ENCODE data around the gene KAT8. TPM values are rescaled to one million over a fixed set of nuclear protein-coding genes. Genes with fewer than 3 reads are reported as not detected.
A peak's percentile ranks its signal among the peaks of the same experiment; 100 is the strongest.

Gene KAT8
- total RNA-seq, 2 donors from 2014 or later: 55.7 to 66.4 TPM

DNA sequence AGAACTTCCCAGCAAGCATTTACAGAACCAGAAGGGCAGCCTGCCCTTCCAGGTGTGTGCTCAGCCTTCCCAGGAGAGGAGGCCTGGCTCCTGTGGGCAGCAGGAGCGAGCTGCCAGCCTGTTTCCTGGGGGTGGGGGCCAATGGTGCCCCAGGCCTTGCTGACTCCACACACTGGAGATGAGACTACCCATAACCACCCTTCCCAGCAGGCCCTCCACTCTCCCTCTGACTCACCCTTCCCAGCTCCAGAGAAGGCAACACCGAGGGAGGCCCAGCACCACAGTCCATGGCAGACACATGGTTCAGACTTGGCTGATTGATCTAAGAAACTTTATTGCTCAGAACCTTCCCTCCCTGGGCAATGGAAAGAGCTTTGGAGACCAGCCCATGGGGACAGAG is 26.9 kb upstream of the KAT8 start:
- intact Hi-C loops (cut with DNase I): no loop called here
- H3K27me3 ChIP-seq: no peaks in the 10 kb centered on the region
- no peak overlapping the region for H3K4me3 ChIP-seq
- H3K9me3 ChIP-seq: no peaks in the 10 kb centered on the region
- 87 to 100% methylated on average over 1 to 2 of the region's 2 CpGs for WGBS, 2 donors
- ATAC-seq (no peak), DNase-seq (no peak)
- H3K4me1 ChIP-seq: peaks cover 20% of the 10 kb centered on the region
- H3K36me3 ChIP-seq (replicated peaks in 1 of 2; ENCODE audit: insufficient read depth in 1 of 2, low read depth in 2 of 2): peaks cover 0 to 2% of the 10 kb centered on the region in 2 donors
- H3K27ac ChIP-seq: no peak overlapping the region
- TF ChIP-seq POLR2A (IDR thresholded peaks at IDR 0.05) (no peak), CTCF (IDR thresholded peaks at IDR 0.05) (no peak)

DNA sequence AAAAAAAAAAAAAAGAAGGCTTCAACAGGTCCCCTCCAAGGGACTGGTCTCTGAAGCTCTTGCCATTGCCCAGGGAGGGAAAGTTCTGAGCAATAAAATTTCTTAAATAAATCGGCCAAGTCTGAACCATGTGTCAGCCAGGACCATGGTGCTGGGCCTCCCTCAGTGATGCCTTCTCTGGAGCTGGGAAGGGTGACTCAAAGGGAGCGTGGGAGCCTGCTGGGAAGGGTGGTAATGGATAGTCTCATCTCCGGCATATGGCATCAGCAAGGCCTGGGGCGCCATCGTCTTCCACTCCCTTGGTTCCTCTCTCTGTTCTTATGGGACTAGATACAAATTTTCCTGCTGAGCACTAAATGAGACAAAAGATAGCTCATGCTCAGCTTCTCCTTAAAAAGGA is 25.1 kb upstream of the KAT8 start:
- no peak for DNase-seq
- ATAC-seq: no peak
- H3K4me3 ChIP-seq: no peak overlapping the region
- 87 to 96% methylated on average over 5 of the region's 5 CpGs for WGBS, 2 donors
- peaks cover 0 to 2% of the 10 kb centered on the region in 2 donors for H3K36me3 ChIP-seq (replicated peaks in 1 of 2; ENCODE audit: insufficient read depth in 1 of 2, low read depth in 2 of 2)
- intact Hi-C loops (cut with DNase I): no loop called here
- H3K4me1 ChIP-seq: peaks cover 24% of the 10 kb centered on the region
- TF ChIP-seq POLR2A (IDR thresholded peaks at IDR 0.05) (no peak), CTCF (IDR thresholded peaks at IDR 0.05) (no peak)
- no peaks in the 10 kb centered on the region for H3K27me3 ChIP-seq
- no peak overlapping the region for H3K27ac ChIP-seq
- H3K9me3 ChIP-seq: no peaks in the 10 kb centered on the region

GRCh38 chr16:31093132-31093703 is 24.2 kb upstream of the KAT8 start:
- Histone ChIP-seq H3K27me3 (no peaks in the 10 kb centered on the region), H3K4me1 (peaks cover 24% of the 10 kb centered on the region), H3K27ac (no peak overlapping the region), H3K9me3 (no peaks in the 10 kb centered on the region), H3K4me3 (no peak overlapping the region), H3K36me3 (replicated peaks in 1 of 2; ENCODE audit: insufficient read depth in 1 of 2, low read depth in 2 of 2) (peaks cover 0 to 2% of the 10 kb centered on the region in 2 donors)
- 44 to 50% methylated on average over 13 to 17 of the region's 17 CpGs for WGBS, 2 donors
- intact Hi-C loops (cut with DNase I): no loop called here
- DNase-seq (no peak), ATAC-seq (no peak)
- TF ChIP-seq CTCF (IDR thresholded peaks at IDR 0.05) (no peak), POLR2A (IDR thresholded peaks at IDR 0.05) (no peak)

- WGBS, 2 donors: 1 to 3% methylated on average over 17 to 20 of the region's 20 CpGs
- DNase-seq (peak in 3 of 4 donors; percentile 49 to 54 (median 50)), ATAC-seq (peak; percentile 17)
- Histone ChIP-seq H3K27me3 (no peaks in the 10 kb centered on the region), H3K4me3 (peak overlapping the region; percentile 59 to 71), H3K9me3 (no peaks in the 10 kb centered on the region), H3K4me1 (peaks cover 24% of the 10 kb centered on the region), H3K27ac (peak overlapping the region; percentile 72 to 94 (median 91)), H3K36me3 (replicated peaks in 1 of 2; ENCODE audit: insufficient read depth in 1 of 2, low read depth in 2 of 2) (peaks cover 0 to 2% of the 10 kb centered on the region in 2 donors)
- intact Hi-C loops (cut with DNase I): no loop called here
- no peak for TF ChIP-seq CTCF (IDR thresholded peaks at IDR 0.05)
- TF ChIP-seq POLR2A (IDR thresholded peaks at IDR 0.05): no peak
Measured at GRCh38 chr16:31094088-31094423, 23.4 kb upstream of the KAT8 start.

Measured in body of pancreas (tissue), 4 donors.